NCI-H460 (cell line): ENCODE data around the gene RPL27A. TPM values are rescaled to one million over a fixed set of nuclear protein-coding genes. Genes with fewer than 3 reads are reported as not detected.

Experiments
- small RNA-seq, 2 experiments: library from RNA; depleted of rRNA; stranded (forward); fragments of <200 nt; gene quantifications; one replicate each; pipeline ENCODE3, GENCODE V24; 2014
- total RNA-seq: library from RNA; depleted of rRNA; stranded (reverse); fragments of >200 nt; shearing (Covaris generic); gene quantifications from 2 replicates; pipeline ENCODE4 v1.2.3, GENCODE V29; 2014; rRNA removed

The RPL27A gene
- total RNA-seq, 1 experiment from 2014 or later, result 1,369 TPM

Small RNAs within 50 kb of the gene (small RNA-seq; reads per million reads assigned to genes)
- 0 reads per million in 2 experiments for gene SNORA3A
- 1.1 to 2.7 reads per million in 2 experiments for gene SNORA3B

Other genes starting within 250 kb of the RPL27A start
- gene STK33, start 88.6 kb upstream of the RPL27A start, total RNA-seq, result 1.6 and 3.1 TPM in 2 replicates
- 1.0 and 4.1 TPM in 2 replicates for gene TRIM66, start 127 bp upstream of the RPL27A start, total RNA-seq
- gene AKIP1, start 228.4 kb downstream of the RPL27A start, total RNA-seq, result 41.0 and 41.5 TPM in 2 replicates